Endodermal cell (in vitro differentiated cells): ENCODE measurements around the gene FLYWCH1. TPM values are rescaled to one million over a fixed set of nuclear protein-coding genes. Genes with fewer than 3 reads are reported as not detected.

Experiments used
- DNase-seq: peaks from one replicate; pipeline ENCODE4 v3.0.0-alpha.2; 2017
- H3K27ac ChIP-seq: 2 replicates; pipeline ENCODE4 v1.5.1; 2013; ENCODE audit warnings: mild to moderate bottlenecking, low read depth, low read length, moderate library complexity
- H3K27me3 ChIP-seq: 2 replicates; pipeline ENCODE4 v1.6.1; 2013; ENCODE audit warnings: mild to moderate bottlenecking, low read length, moderate library complexity; ENCODE audit not compliant: insufficient read depth, control insufficient read depth, poor library complexity, severe bottlenecking
- H3K36me3 ChIP-seq: 2 replicates; pipeline ENCODE4 v1.7.0; 2013; ENCODE audit warnings: mild to moderate bottlenecking, low read length, moderate library complexity; ENCODE audit not compliant: control insufficient read depth, insufficient read depth
- H3K4me1 ChIP-seq: one replicate; pipeline ENCODE4 v1.7.0; 2013; ENCODE audit warnings: low read length; ENCODE audit not compliant: control insufficient read depth, insufficient read depth
- H3K4me3 ChIP-seq: 2 replicates; pipeline ENCODE4 v1.5.1; 2013; ENCODE audit warnings: mild to moderate bottlenecking, low read length, moderate library complexity
- H3K9ac ChIP-seq: 2 replicates; pipeline ENCODE4 v1.6.1; 2013; ENCODE audit warnings: mild to moderate bottlenecking, low read length, moderate library complexity; ENCODE audit not compliant: poor library complexity, severe bottlenecking; ENCODE audit errors: extremely low read depth
- H3K9me3 ChIP-seq: 2 replicates; pipeline ENCODE4 v1.6.1; 2013; ENCODE audit warnings: mild to moderate bottlenecking, low read length, moderate library complexity; ENCODE audit not compliant: control insufficient read depth
- H3K27ac Mint-ChIP-seq: 2 replicates; pipeline ENCODE4 v1.8.0; 2020; ENCODE audit warnings: mixed read lengths
- H3K27me3 Mint-ChIP-seq: 2 replicates; pipeline ENCODE4 v1.8.0; 2021; ENCODE audit warnings: mild to moderate bottlenecking, mixed read lengths; ENCODE audit not compliant: insufficient read depth
- H3K36me3 Mint-ChIP-seq: 2 replicates; pipeline ENCODE4 v1.8.0; 2020; ENCODE audit warnings: low read depth, mixed read lengths
- H3K4me1 Mint-ChIP-seq: 2 replicates; pipeline ENCODE4 v1.8.0; 2020; ENCODE audit warnings: mixed read lengths
- H3K4me3 Mint-ChIP-seq: 2 replicates; pipeline ENCODE4 v1.8.0; 2020; ENCODE audit warnings: mild to moderate bottlenecking, moderate library complexity, mixed read lengths
- H3K9me3 Mint-ChIP-seq: 2 replicates; pipeline ENCODE4 v1.8.0; 2020; ENCODE audit warnings: mild to moderate bottlenecking, mixed read lengths
- WGBS, 2 experiments: methylation state at CpG; one replicate each; pipeline versions ENCODE4 v1.1.5 to v1.1.7; 2013; ENCODE audit warnings: missing lambda C conversion rate in 2 of 2, mixed read lengths in 1 of 2; ENCODE audit not compliant: insufficient coverage in 1 of 2, insufficient read length in 1 of 2; 5-methylcytosine and 5-hydroxymethylcytosine counted together
- total RNA-seq, 2 donors: library from RNA; stranded (reverse); fragmentation: NEBNext Ultra II Directional in 1 of 2; extraction: Animal tissue kit (Norgen Biotek cat#: 25700) in 1 of 2; gene quantifications; 2 replicates in 1 of 2; 3 replicates in 1 of 2; pipeline ENCODE4 v1.2.1, GENCODE V29; 2021
- TF ChIP-seq, protein P1 (sequence below): fragments of 200-600 bp; sonication (generic); conservative IDR thresholded peaks from 2 replicates; pipeline ENCODE4 v1.5.0; 2021; ENCODE audit warnings: antibody characterized with exemption, mild to moderate bottlenecking

Gene FLYWCH1
- total RNA-seq, 2 donors from 2014 or later = 20.5 to 33.6 TPM

DNA sequence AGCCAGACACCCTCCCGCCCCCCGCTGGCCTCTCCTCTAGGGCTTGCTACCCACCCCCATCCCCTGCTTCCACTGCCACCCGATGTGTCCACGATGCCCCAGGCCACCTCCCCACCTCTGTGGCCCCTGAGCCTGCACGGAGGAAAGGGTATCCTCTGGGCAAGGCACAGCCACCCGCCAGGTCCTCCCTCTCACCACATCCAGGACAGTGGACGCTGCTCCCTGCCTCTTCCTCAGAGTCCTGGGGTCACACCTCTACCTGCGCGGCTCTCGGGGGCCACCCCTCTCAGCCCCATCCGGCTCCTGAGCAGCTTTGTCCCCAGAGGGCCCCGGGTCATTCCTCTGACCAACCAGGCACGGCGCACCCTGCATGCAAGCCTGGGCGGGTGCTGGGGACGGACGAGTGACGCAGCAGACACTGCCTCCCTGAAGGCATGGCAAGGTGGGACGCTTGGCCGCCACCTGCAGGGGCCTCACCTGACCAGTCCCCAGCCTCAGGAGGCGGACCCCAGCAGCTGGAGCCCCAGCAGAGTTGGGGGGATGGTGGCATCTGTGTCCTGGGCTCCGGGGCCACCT, 24.8 kb downstream of the FLYWCH1 start:
- H3K36me3 Mint-ChIP-seq = peaks cover 50% of the 10 kb centered on the region
- Histone ChIP-seq H3K4me1 (no peaks in the 10 kb centered on the region), H3K27ac (no peak overlapping the region), H3K9me3 (no peaks in the 10 kb centered on the region), H3K27me3 (no peaks in the 10 kb centered on the region), H3K4me3 (no peak overlapping the region), H3K9ac (no peak overlapping the region), H3K36me3 (peaks cover 34% of the 10 kb centered on the region)
- no peak overlapping the region for H3K4me3 Mint-ChIP-seq
- no peaks in the 10 kb centered on the region for H3K27me3 Mint-ChIP-seq
- no peak overlapping the region for H3K27ac Mint-ChIP-seq
- DNase-seq = no peak
- TF ChIP-seq, protein P1, sequence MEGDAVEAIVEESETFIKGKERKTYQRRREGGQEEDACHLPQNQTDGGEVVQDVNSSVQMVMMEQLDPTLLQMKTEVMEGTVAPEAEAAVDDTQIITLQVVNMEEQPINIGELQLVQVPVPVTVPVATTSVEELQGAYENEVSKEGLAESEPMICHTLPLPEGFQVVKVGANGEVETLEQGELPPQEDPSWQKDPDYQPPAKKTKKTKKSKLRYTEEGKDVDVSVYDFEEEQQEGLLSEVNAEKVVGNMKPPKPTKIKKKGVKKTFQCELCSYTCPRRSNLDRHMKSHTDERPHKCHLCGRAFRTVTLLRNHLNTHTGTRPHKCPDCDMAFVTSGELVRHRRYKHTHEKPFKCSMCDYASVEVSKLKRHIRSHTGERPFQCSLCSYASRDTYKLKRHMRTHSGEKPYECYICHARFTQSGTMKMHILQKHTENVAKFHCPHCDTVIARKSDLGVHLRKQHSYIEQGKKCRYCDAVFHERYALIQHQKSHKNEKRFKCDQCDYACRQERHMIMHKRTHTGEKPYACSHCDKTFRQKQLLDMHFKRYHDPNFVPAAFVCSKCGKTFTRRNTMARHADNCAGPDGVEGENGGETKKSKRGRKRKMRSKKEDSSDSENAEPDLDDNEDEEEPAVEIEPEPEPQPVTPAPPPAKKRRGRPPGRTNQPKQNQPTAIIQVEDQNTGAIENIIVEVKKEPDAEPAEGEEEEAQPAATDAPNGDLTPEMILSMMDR = no peak
- H3K9me3 Mint-ChIP-seq = no peaks in the 10 kb centered on the region
- H3K4me1 Mint-ChIP-seq = no peaks in the 10 kb centered on the region
- WGBS, 2 experiments = 91 to 96% methylated on average over 12 to 22 of the region's 22 CpGs

DNA sequence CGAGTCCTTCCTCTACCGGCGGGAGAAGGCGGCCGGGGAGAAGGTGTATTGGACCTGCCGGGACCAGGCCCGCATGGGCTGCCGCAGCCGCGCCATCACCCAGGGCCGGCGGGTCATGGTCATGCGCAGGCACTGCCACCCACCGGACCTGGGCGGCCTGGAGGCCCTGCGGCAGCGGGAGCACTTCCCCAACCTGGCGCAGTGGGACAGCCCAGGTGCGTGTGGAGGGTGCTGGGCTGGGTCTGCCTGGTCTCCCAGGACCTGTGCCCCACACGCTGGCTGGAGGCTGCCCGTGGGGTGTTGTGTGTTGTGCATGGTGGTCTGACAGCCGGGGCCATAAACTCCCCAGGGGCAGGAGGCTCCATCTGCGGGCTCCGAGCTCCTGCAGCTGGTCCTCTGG, 25.4 kb downstream of the FLYWCH1 start:
- Mint-ChIP-seq H3K9me3 (no peaks in the 10 kb centered on the region), H3K4me3 (no peak overlapping the region), H3K36me3 (peaks cover 49% of the 10 kb centered on the region), H3K27me3 (no peaks in the 10 kb centered on the region), H3K4me1 (no peaks in the 10 kb centered on the region), H3K27ac (no peak overlapping the region)
- no peak overlapping the region for H3K4me3 ChIP-seq
- H3K27me3 ChIP-seq = no peaks in the 10 kb centered on the region
- no peaks in the 10 kb centered on the region for H3K9me3 ChIP-seq
- TF ChIP-seq, protein P1 = no peak
- peaks cover 35% of the 10 kb centered on the region for H3K36me3 ChIP-seq
- 92 to 97% methylated on average over 9 to 24 of the region's 24 CpGs for WGBS, 2 experiments
- H3K4me1 ChIP-seq = no peaks in the 10 kb centered on the region
- H3K27ac ChIP-seq = no peak overlapping the region
- no peak overlapping the region for H3K9ac ChIP-seq
- DNase-seq = no peak

DNA sequence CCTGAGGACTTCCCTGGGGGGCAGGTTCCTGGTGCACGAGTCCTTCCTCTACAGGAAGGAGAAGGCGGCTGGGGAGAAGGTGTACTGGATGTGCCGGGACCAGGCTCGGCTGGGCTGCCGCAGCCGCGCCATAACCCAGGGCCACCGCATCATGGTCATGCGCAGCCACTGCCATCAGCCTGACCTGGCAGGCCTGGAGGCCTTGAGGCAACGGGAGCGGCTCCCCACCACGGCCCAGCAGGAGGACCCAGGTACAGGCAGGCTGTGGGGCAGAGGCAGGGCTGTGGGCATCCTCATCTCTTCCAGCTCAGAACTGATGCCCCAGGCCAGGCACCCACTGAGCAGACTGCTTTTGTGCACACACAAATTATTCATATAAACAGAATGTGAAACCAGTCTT, 26.5 kb downstream of the FLYWCH1 start:
- H3K4me1 Mint-ChIP-seq = no peaks in the 10 kb centered on the region
- 97 to 100% methylated on average over 4 to 12 of the region's 12 CpGs for WGBS, 2 experiments

More for the DNA sequence above, 26.5 kb downstream of the FLYWCH1 start:
- no peak overlapping the region for H3K4me3 ChIP-seq
- Mint-ChIP-seq H3K9me3 (no peaks in the 10 kb centered on the region), H3K27ac (no peak overlapping the region), H3K36me3 (peaks cover 51% of the 10 kb centered on the region), H3K4me3 (no peak overlapping the region), H3K27me3 (no peaks in the 10 kb centered on the region)
- no peak for DNase-seq
- no peak overlapping the region for H3K27ac ChIP-seq
- H3K27me3 ChIP-seq = no peaks in the 10 kb centered on the region
- no peak overlapping the region for H3K9ac ChIP-seq
- TF ChIP-seq, protein P1 = no peak
- no peaks in the 10 kb centered on the region for H3K4me1 ChIP-seq
- H3K36me3 ChIP-seq = peaks cover 29% of the 10 kb centered on the region
- H3K9me3 ChIP-seq = no peaks in the 10 kb centered on the region
